ENCODE results near the gene CEACAM4.

Gene CEACAM4

GRCh38 chr19:41652250-41652649 is 25.4 kb upstream of the CEACAM4 start:
- TF ChIP-seq, protein P1, sequence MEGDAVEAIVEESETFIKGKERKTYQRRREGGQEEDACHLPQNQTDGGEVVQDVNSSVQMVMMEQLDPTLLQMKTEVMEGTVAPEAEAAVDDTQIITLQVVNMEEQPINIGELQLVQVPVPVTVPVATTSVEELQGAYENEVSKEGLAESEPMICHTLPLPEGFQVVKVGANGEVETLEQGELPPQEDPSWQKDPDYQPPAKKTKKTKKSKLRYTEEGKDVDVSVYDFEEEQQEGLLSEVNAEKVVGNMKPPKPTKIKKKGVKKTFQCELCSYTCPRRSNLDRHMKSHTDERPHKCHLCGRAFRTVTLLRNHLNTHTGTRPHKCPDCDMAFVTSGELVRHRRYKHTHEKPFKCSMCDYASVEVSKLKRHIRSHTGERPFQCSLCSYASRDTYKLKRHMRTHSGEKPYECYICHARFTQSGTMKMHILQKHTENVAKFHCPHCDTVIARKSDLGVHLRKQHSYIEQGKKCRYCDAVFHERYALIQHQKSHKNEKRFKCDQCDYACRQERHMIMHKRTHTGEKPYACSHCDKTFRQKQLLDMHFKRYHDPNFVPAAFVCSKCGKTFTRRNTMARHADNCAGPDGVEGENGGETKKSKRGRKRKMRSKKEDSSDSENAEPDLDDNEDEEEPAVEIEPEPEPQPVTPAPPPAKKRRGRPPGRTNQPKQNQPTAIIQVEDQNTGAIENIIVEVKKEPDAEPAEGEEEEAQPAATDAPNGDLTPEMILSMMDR (IDR thresholded peaks at IDR 0.05; ENCODE audit: low read depth, low read length, missing control alignments) = no peak
- DNase-seq (ENCODE audit: extremely low read depth, low read depth) = no peak
- H3K4me3 ChIP-seq (replicated peaks; ENCODE audit: low read depth, low read length) = no peak overlapping the region

- no peak overlapping the region for H3K4me3 ChIP-seq (replicated peaks; ENCODE audit: low read depth, low read length)
- DNase-seq (ENCODE audit: extremely low read depth, low read depth) = no peak
- TF ChIP-seq, protein P1 (IDR thresholded peaks at IDR 0.05; ENCODE audit: low read depth, low read length, missing control alignments) = no peak
Measured at GRCh38 chr19:41649827-41650226, 23.0 kb upstream of the CEACAM4 start.

GRCh38 chr19:41646589-41647204 is 19.8 kb upstream of the CEACAM4 start:
- DNase-seq (ENCODE audit: extremely low read depth, low read depth) = no peak
- TF ChIP-seq, protein P1 (IDR thresholded peaks at IDR 0.05; ENCODE audit: low read depth, low read length, missing control alignments) = peak; percentile 76

DNA sequence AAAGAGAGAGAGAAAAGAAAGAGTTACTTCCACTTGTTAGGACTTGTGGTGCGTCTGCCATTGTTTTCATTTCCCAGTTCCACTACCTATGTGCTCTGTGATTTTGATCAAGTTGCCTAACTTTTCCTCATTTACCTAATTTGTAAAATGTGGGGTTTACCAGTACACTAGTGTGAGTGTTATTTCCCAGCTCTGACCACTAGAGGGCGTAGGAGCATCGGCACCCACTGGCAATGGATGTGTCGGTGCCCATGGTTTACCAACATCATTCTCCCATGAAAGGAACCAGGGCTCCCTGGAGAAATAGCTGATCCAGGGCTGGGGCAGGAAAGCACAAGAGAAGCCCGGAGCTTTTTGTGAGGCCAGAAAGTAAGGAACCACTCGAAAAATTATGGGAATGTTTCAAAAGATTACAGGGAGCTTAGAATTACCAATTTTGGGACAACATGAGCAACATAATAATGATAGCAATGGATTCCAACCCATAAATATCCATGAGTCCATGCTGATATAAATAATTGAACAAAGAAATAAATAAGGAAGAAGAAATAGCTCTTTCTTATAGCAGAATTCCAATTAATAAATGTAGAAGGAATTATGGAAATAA is 15.1 kb upstream of the CEACAM4 start:
- H3K4me3 ChIP-seq (replicated peaks; ENCODE audit: low read depth, low read length) = no peak overlapping the region
- DNase-seq (ENCODE audit: extremely low read depth, low read depth) = peak; percentile 31
- TF ChIP-seq, protein P1 (IDR thresholded peaks at IDR 0.05; ENCODE audit: low read depth, low read length, missing control alignments) = peak; percentile 92

More at GRCh38 chr19:41646589-41647204, 19.8 kb upstream of the CEACAM4 start:
- no peak overlapping the region for H3K4me3 ChIP-seq (replicated peaks; ENCODE audit: low read depth, low read length)

DNA sequence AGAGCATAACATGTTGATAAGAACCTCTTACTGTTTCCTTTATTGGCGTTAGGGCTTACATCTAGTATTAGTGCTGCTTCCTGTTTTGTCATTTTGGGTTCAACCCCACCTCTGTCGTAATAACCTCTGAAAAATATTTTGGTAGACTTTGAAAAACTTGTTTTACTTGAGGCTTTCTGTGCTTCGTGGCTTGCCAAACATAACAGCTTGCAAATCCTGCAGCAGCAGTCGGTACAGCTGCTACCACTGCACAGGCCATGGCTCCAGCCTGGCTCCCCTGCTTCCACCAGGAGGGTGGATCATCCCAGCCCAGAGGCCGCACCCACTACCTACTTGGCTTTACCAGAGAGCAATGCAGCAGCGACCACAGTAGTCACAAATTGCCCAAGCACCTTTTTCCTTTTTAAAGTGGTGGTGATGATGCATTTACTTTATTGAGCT is 11.8 kb upstream of the CEACAM4 start:
- TF ChIP-seq, protein P1 (IDR thresholded peaks at IDR 0.05; ENCODE audit: low read depth, low read length, missing control alignments) = no peak
- DNase-seq (ENCODE audit: extremely low read depth, low read depth) = no peak
- H3K4me3 ChIP-seq (replicated peaks; ENCODE audit: low read depth, low read length) = no peak overlapping the region

- H3K4me3 ChIP-seq (replicated peaks; ENCODE audit: low read depth, low read length) = no peak overlapping the region
- TF ChIP-seq, protein P1 (IDR thresholded peaks at IDR 0.05; ENCODE audit: low read depth, low read length, missing control alignments) = no peak
- no peak for DNase-seq (ENCODE audit: extremely low read depth, low read depth)
Measured at GRCh38 chr19:41637484-41637883, 10.6 kb upstream of the CEACAM4 start.
